HG03354 (cell line): ENCODE results near the gene FANCC.

ENCODE experiments used
- ATAC-seq: cut with Tn5 transposase; IDR thresholded peaks from one replicate; pipeline ENCODE4 v1.9.1; 2021; ENCODE audit warnings: mild to moderate bottlenecking; ENCODE audit not compliant: unreplicated experiment, poor library complexity, severe bottlenecking

FANCC gene

DNA sequence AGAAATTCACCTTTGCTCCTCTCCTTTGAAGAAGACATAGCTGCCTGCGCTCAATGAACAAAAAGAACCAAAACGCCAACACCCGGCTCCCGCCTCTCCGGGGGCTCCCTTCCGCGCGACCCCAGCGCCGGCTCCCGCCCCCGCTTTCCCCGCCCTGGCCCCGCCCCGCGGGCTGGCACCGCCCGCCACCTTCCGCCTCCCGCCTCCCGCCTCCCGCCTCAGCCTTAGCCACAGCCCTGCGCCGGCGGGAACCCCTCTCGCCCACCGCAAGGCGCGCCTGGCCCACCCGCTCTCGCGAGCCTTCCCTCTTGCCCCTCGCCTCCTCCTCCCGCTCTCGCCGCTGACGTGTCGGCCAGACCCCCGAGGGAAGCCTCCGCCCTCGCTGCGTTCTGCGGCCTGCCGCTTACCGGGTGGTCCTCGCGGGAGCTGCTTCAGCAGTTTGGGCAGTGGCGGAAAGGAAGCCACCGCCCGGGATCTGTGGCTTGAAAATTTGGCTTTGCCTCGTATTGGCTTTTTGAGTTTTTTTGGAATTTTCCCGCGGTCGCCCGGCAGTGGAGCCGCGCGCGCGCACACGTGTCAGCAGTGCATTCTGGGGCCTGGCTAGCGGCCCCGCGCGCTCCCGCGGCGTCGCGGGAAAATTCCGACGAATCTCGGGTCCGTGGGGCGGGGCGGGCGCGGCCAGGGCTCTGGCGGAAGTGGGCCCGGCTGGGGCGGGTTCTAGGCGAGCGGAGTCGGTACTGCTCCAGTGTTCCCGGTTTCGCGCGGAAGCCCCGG, at the start of gene FANCC:
FANCC (minus strand) TSS at position 591 of the 774 bp plus-strand sequence. CDS start 68,418 bp downstream, outside the sequence.
- peak; percentile 77 for ATAC-seq

DNA sequence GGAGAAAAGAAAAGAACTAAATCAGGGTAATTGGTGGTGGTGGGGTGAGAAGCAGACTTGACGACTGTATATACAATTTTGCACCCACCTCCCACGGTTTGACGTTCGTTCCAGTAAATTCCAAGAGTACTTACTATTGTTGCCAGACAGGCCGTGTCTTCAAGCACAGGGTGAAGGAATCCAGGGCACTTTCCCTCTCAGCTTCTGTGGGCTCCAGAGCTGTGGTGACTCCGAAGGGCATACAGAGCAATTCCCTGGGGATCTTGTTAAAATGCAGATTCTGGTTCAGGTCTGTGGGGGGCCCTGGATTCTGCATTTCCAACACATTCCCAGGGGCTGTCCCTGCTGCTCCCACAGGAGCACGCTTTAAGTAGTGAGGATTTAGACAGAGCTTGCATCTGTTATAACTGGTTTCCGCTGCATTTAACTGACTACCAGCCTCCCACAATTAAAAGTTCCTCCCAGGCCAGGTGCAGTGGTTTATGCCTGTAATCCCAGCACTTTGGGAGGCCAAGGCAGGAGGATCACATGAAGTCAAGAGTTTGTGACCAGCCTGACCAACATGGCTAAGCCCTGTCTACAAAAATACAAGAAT, 49.3 kb upstream of the FANCC start:
- ATAC-seq: no peak

DNA sequence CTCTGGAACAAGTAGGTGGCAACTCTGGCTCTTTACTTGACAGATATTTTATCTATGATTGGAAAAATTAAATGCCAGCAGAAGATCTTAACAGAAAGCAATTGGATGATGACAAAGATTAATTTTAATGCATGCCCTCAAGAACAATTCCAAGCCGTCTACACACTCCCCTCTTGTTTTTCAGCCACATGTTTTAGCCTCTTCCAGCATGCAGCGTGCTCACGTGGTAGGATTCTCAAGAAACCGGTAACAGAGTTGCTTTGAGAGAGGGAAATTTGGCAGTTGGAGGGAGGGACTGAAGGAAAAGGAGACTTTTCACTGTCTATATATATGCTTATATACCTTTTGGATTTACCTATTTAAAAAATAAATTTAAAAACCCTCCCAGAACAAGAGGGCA, 48.3 kb upstream of the FANCC start:
- no peak for ATAC-seq

GRCh38 chr9:95363051-95363841, 45.7 kb upstream of the FANCC start:
- no peak for ATAC-seq

GRCh38 chr9:95360866-95361265, 43.4 kb upstream of the FANCC start:
- no peak for ATAC-seq

DNA sequence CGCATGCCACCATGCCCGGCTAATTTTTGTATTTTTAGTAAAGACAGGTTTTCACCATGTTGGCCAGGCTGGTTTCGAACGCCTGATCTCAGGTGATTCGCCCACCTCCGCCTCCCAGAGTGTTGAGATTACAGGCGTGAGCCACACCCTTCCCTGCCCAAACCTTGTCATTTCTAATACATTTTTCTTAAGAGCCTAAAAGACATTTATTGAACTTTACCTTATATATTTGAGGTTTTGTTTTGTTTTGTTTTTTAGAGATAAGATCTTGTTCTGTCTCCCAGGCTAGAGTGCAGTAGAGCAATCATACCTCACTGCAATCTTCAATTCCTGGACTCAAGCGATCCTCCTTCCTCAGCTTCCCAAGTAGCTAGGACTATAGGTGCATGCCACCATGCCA, 39.8 kb upstream of the FANCC start:
- no peak for ATAC-seq

DNA sequence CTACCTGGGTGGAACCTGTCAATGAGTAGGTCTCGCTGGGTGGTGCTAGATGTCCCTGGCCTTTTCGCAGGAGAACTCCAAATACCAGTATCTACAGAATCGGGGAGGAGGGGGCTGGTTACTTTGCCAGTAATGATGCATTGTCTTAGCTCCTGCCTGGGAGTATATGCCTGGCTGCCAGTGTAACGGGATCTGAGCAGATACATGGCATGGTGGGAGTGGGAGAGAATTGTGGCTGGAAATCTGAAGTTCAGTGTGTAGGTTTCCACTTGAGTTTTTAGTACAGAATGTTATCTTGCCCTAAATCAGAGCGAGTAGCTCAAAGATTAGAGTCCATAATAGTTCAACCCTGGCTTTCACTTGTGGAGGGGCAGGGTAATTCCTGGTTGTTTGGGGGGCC, 38.0 kb upstream of the FANCC start:
- ATAC-seq: no peak

GRCh38 chr9:95351051-95351450, 33.5 kb upstream of the FANCC start:
- ATAC-seq: no peak

DNA sequence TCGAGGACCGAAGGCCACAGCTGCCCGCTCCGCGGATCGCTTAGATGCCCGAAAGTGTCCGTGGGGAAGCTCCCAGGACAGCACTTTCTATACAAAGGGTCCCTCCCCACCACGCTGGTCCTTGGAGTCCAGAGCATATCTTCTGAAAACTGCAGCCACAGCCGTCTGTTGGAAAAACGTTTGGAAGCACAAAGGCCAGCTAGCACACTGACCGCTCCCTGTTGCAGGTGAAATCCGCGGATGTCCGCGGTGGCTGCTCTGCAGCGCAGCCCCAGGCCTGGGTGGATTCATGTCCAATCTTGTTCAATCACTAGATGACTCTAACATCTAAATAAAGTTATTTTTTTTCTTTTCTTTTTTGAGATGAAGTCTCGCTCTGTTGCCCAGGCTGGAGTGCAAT, 32.8 kb upstream of the FANCC start:
- no peak for ATAC-seq

DNA sequence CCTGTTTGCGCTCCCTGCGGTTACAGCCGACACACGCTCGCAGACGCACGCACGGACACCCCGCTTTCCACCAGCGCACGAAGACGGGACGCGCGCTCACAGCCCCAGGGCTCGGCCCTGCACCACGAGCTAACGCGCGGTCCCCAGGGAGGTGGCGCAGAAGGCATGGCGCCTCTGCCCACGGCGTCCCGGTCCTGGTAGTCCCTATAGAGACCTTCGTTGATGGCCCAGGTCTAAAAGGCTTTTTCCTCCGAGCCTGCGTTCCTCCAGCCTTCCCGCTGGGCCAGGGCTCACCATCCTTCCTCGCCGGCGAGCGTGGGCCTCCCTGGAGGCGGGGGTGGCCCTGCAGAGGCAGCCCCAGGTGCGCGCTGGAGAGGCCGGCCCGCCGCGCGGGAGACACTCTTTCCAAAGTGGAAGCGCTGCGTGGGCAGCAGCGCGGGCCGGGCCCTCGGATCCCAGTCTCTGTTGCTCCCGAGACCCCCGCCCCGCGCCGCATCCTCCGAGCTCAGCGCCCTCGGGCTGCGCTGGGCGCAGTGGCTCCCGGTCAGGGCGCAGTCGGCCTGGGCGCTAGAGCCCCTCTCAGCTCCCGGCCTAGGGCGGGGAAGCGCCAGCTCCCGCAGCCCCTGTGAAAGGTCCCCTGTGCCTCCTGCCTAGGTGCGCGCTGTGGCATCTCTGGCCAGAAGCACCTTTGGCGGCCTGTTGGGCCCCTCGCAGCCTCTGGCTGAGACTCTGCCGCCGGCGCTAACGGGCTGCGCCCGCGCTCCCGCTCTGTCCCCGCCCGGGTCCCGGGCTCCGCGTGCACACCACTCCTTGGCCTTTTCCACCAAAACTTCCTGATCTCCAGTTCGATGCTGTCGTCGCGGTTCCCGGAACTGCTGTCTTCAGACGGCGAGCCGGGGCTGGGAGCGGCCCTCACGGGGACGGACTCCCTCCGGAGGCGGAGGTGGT, 31.9 kb upstream of the FANCC start:
- ATAC-seq: no peak

- no peak for ATAC-seq
These were observed 28.5 kb upstream of the FANCC start for GRCh38 chr9:95346021-95346420.

- no peak for ATAC-seq
These were observed 27.3 kb upstream of the FANCC start for GRCh38 chr9:95344735-95345325.

DNA sequence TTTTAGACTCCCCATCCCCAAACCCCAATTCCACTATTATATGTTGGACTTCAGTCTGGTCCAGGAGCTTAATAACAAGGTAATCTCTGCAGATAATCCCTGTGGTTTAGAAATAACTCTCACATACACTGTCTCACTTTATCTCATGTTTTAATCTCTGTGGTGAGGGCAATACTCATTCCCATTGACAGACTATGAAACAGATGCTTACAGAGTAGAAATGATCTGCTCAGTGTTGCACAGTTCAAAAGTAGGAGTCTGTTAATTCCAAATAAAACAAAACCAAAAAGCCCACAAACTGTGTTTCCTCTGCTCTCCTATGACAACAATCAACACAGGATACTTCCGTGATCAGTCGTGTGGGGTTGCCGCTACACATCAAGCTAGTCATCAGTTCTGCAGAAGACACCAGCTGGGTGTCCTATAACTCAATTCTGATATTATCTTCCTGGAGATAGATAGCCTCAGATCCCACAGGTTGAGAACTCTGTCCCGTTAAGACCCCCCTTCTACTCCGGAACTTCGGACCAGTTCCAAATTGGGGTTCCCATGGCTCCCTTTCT, 26.3 kb upstream of the FANCC start:
- ATAC-seq: no peak

- ATAC-seq: no peak
These were observed 25.1 kb upstream of the FANCC start for GRCh38 chr9:95342571-95342970.

GRCh38 chr9:95341293-95341962, 23.9 kb upstream of the FANCC start:
- no peak for ATAC-seq

GRCh38 chr9:95338243-95338642, 20.7 kb upstream of the FANCC start:
- ATAC-seq: no peak

- no peak for ATAC-seq
These were observed 18.8 kb upstream of the FANCC start for GRCh38 chr9:95336281-95336680.

DNA sequence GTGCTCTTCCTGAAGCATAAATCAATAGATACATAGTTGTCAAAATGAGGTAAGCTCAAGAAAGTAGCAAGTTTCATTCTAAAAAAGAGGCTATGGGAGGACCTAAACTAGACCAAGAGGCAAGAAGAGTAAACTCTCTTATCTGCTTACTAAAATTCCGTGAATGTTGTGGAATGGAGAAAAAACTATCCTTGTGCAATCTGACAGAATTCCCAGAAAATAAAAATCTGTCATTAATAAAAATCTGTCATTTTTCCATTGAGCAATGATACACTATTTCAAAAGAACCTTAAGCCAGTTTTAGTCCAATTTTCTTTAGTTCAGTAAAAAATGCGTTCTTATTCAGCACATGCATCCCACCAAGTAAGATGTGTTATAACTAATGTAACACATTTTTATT, 15.9 kb upstream of the FANCC start:
- no peak for ATAC-seq

DNA sequence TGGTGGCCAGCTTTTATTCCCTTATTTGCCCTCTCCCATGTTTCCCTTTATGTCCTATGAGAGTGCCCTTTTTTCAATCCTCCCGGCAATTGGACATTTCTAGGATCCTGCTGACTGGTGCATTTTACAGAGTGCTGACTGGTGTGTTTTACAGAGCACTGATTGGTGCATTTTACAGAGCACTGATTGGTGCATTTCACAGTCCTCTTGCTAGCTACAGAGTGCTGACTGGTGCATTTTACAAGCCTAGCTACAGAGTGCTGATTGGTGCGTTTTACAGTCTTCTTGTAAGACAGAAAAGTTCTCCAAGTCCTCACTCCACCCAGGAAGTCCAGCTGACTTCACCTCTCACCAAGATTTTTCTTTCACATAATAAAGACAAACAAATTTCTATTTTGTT, 15.4 kb upstream of the FANCC start:
- ATAC-seq: no peak
